SK-N-SH treated with all-trans-retinoic acid at 6 μM for 48 hours (cell line): Measurements from ENCODE around the gene DNASE1L1.
"Not testable (repeated sequence)": the region's sequence is repeated elsewhere in the genome, so short reads cannot be mapped to it uniquely, and the experiment has no call there.

ENCODE experiments used
- ARNTL ChIP-seq: fragments of 450-650 bp; formaldehyde crosslinking; IDR thresholded peaks from 2 replicates; pipeline ENCODE4 v1.5.0; 2020; ENCODE audit warnings: low read depth, mild to moderate bottlenecking, moderate library complexity, borderline replicate concordance
- BACH2 ChIP-seq: fragments of 250-450 bp; sonication (Bioruptor Pico); IDR thresholded peaks from 2 replicates; pipeline ENCODE4 v1.9.0; 2021; ENCODE audit warnings: mild to moderate bottlenecking, borderline replicate concordance
- CREB5 ChIP-seq: fragments of 250-450 bp; sonication (Bioruptor Pico); IDR thresholded peaks from 2 replicates; pipeline ENCODE4 v1.5.1; 2020; ENCODE audit warnings: low read depth, mild to moderate bottlenecking, moderate library complexity
- CSDC2 ChIP-seq: fragments of 250-450 bp; sonication (Bioruptor Pico); IDR thresholded peaks from 2 replicates; pipeline ENCODE4 v1.5.0; 2020; ENCODE audit warnings: mild to moderate bottlenecking, moderate library complexity
- ESRRG ChIP-seq: fragments of 250-450 bp; sonication (Bioruptor Pico); IDR thresholded peaks from 2 replicates; pipeline ENCODE4 v1.6.1; 2021; ENCODE audit warnings: mild to moderate bottlenecking
- OSR1 ChIP-seq: fragments of 250-450 bp; sonication (Bioruptor Pico); IDR thresholded peaks from 2 replicates; pipeline ENCODE4 v1.8.0; 2022; ENCODE audit warnings: moderate library complexity, mild to moderate bottlenecking, inconsistent platforms
- PATZ1 ChIP-seq: fragments of 250-450 bp; sonication (Bioruptor Pico); IDR thresholded peaks from 2 replicates; pipeline ENCODE4 v1.8.0; 2020; ENCODE audit warnings: mild to moderate bottlenecking, moderate library complexity, borderline replicate concordance
- RARB ChIP-seq: fragments of 250-450 bp; sonication (Bioruptor Pico); IDR thresholded peaks from 2 replicates; pipeline ENCODE4 v1.8.0; 2021; ENCODE audit warnings: mild to moderate bottlenecking, moderate library complexity
- TCF4 ChIP-seq: fragments of 250-450 bp; sonication (Bioruptor Pico); IDR thresholded peaks from 2 replicates; pipeline ENCODE4 v1.8.0; 2021; ENCODE audit warnings: mild to moderate bottlenecking, moderate library complexity, borderline replicate concordance
- ZC3H10 ChIP-seq: fragments of 250-450 bp; sonication (Bioruptor Pico); IDR thresholded peaks from 2 replicates; pipeline ENCODE4 v1.5.1; 2021; ENCODE audit warnings: mild to moderate bottlenecking, moderate library complexity
- ZFP3 ChIP-seq: fragments of 250-450 bp; sonication (Bioruptor Pico); IDR thresholded peaks from 2 replicates; pipeline ENCODE4 v1.5.0; 2020; ENCODE audit warnings: mild to moderate bottlenecking, moderate library complexity
- ZFP30 ChIP-seq: fragments of 450-650 bp; formaldehyde crosslinking; IDR thresholded peaks from 2 replicates; pipeline ENCODE4 v1.5.0; 2022; ENCODE audit warnings: mild to moderate bottlenecking, moderate library complexity
- ZNF70 ChIP-seq: fragments of 450-650 bp; formaldehyde crosslinking; IDR thresholded peaks from 2 replicates; pipeline ENCODE4 v1.5.0; 2020; ENCODE audit warnings: mild to moderate bottlenecking, moderate library complexity
- TF ChIP-seq, protein P1 (sequence below): fragments of 250-450 bp; sonication (Bioruptor Pico); IDR thresholded peaks from 2 replicates; pipeline ENCODE4 v1.5.0; 2020; ENCODE audit warnings: mild to moderate bottlenecking, moderate library complexity

DNA sequence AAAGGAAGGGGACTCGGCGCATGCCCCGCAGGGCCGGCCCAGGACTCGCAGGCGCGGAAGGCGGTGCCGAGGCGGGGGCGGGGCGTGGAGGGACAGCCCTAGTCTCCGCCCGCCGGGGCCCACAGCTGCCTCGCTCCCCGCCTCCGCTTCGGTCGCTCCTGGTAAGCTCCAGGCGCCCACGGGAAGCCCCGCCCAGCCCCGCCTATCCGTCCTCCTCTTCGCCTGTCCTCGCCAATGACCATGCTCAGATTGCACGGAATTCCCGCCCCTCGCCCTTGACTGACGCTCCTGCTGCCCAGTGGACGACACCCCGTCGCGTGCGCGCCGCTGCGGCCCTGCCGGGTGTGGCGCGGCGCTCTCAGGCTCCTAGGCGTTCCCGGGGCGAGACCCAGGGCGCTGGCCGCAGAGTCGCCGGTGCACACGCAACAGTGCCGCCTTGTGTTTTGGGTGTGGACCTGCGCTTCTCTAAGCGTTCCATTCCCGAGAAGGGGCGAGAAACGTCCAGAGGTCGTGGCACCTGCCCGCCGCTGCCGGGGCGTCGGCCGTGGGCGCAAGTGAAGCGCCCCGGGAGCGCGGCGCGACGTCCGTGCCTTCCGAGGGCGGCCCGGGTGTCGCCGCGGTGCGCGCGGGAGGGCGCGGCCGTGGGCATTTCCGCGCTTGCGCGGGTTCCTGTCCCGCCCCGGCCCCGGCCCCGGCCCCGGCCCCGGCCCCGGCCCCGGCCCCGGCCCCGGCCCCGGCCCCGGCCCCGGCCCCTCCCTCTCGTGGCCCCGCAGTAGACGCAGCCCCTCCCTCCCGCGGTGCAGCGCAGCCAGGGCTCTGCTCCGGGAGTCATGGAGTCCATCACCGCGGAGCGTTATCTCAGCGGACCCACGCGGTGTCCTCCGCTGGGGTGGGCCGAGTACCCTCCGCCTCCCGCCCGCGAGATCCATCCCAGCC, 19.0 kb downstream of the DNASE1L1 start:
- not testable (repeated sequence) for TF ChIP-seq PATZ1 (CRISPR knock-in tag); OSR1; ZFP3 (CRISPR knock-in tag); ESRRG (CRISPR knock-in tag); ZC3H10 (CRISPR knock-in tag); CREB5 (CRISPR knock-in tag); RARB (CRISPR knock-in tag); BACH2; ZNF70; ZFP30 (CRISPR knock-in tag); TCF4 (CRISPR knock-in tag); ARNTL; CSDC2 (CRISPR knock-in tag)
- TF ChIP-seq, protein P1, sequence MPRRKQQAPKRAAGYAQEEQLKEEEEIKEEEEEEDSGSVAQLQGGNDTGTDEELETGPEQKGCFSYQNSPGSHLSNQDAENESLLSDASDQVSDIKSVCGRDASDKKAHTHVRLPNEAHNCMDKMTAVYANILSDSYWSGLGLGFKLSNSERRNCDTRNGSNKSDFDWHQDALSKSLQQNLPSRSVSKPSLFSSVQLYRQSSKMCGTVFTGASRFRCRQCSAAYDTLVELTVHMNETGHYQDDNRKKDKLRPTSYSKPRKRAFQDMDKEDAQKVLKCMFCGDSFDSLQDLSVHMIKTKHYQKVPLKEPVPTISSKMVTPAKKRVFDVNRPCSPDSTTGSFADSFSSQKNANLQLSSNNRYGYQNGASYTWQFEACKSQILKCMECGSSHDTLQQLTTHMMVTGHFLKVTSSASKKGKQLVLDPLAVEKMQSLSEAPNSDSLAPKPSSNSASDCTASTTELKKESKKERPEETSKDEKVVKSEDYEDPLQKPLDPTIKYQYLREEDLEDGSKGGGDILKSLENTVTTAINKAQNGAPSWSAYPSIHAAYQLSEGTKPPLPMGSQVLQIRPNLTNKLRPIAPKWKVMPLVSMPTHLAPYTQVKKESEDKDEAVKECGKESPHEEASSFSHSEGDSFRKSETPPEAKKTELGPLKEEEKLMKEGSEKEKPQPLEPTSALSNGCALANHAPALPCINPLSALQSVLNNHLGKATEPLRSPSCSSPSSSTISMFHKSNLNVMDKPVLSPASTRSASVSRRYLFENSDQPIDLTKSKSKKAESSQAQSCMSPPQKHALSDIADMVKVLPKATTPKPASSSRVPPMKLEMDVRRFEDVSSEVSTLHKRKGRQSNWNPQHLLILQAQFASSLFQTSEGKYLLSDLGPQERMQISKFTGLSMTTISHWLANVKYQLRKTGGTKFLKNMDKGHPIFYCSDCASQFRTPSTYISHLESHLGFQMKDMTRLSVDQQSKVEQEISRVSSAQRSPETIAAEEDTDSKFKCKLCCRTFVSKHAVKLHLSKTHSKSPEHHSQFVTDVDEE (CRISPR knock-in tag), result not testable (repeated sequence)
